K562 (cell line): ENCODE measurements around the gene TAS2R13. TPM values are rescaled to one million over a fixed set of nuclear protein-coding genes. Genes with fewer than 3 reads are reported as not detected.

Source experiments
- ATAC-seq: fragments of 200-7000 bp; cut with Tn5 transposase; 3 replicates; pipeline ENCODE4 v1.9.1; 2020; ENCODE audit warnings: moderate library complexity
- BruUV-seq: library from RNA; stranded (reverse); fragments of 400-500 nt; replicated peaks from 2 replicates; lab custom pipeline; 2021; lab: Mats Ljungman, UMichigan
- CTCF ChIA-PET: fragments of 300-600 bp; formaldehyde crosslinking; extraction: SDS; loops from one replicate; lab custom pipeline; 2021; ENCODE audit warnings: low intra/inter-chr PET ratio; lab: Yijun Ruan, JAX
- POLR2A ChIA-PET: fragments of 300-600, 350-650 bp; sonication (Branson Sonifier 250); formaldehyde crosslinking; extraction: SDS; loops from one replicate; lab custom pipeline; 2021; ENCODE audit warnings: antibody characterized with exemption, inconsistent platforms; lab: Yijun Ruan, JAX
- DNase-seq, 4 experiments: peaks; one replicate each; pipeline versions ENCODE4 v3.0.0 to v3.0.0-alpha.2; 2011 to 2018; ENCODE audit warnings: low spot score in 3 of 4, mixed read lengths in 3 of 4; ENCODE audit errors: extremely low read depth in 1 of 4
- FAIRE-seq: peaks from 2 replicates; lab custom pipeline; 2011; peaks lifted over from hg19 to GRCh38; lab: Jason Lieb, UNC
- H2AFZ ChIP-seq: 2 replicates; pipeline ENCODE4 v1.6.0; 2011; ENCODE audit warnings: low read depth, low read length, control low read depth, inconsistent platforms
- H3K27ac ChIP-seq: fragments of 200-600 bp; 3 replicates; pipeline ENCODE4 v1.8.0; 2011; ENCODE audit warnings: low read depth, mild to moderate bottlenecking, control low read depth, inconsistent platforms, low read length, moderate library complexity, mixed read lengths; ENCODE audit errors: extremely low read depth
- H3K27me3 ChIP-seq, 2 experiments: fragments of 300-600 bp in 1 of 2; 2 replicates in 1 of 2; 3 replicates in 1 of 2; pipeline versions ENCODE4 v1.6.0 to v1.8.0; 2011; ENCODE audit warnings: inconsistent platforms in 2 of 2, low read length in 2 of 2, mild to moderate bottlenecking in 1 of 2, mixed read lengths in 1 of 2, moderate library complexity in 1 of 2; ENCODE audit not compliant: control insufficient read depth in 2 of 2, insufficient read depth in 2 of 2
- H3K36me3 ChIP-seq: fragments of 300-600 bp; 3 replicates; pipeline ENCODE4 v1.8.0; 2011; ENCODE audit warnings: mild to moderate bottlenecking, low read length, inconsistent platforms; ENCODE audit not compliant: control insufficient read depth, insufficient read depth
- H3K4me1 ChIP-seq, 2 experiments: fragments of 200-600 bp in 1 of 2; replicated peaks in 1 of 2; 2 replicates in 1 of 2; 3 replicates in 1 of 2; pipeline versions ENCODE4 v1.5.1 to v1.8.0; 2011; ENCODE audit warnings: inconsistent platforms in 2 of 2, low read length in 2 of 2, mild to moderate bottlenecking in 1 of 2, mixed read lengths in 1 of 2, moderate library complexity in 1 of 2; ENCODE audit not compliant: control insufficient read depth in 2 of 2, insufficient read depth in 2 of 2
- H3K4me2 ChIP-seq: 2 replicates; pipeline ENCODE4 v1.6.1; 2011; ENCODE audit warnings: low read length, control low read depth, inconsistent platforms, mixed read lengths; ENCODE audit not compliant: insufficient read depth
- H3K4me3 ChIP-seq: fragments of 200-600 bp; sonication (generic), shearing (Covaris generic); 2 replicates; pipeline ENCODE4 v1.5.1; 2016; ENCODE audit warnings: control low read depth, inconsistent platforms
- H3K79me2 ChIP-seq: fragments of 200-600 bp; 3 replicates; pipeline ENCODE4 v1.8.0; 2011; ENCODE audit warnings: low read length, inconsistent platforms; ENCODE audit not compliant: control insufficient read depth, insufficient read depth
- H3K9ac ChIP-seq, 2 experiments: 2 replicates each; pipeline versions ENCODE4 v1.6.0 to v1.6.1; 2011; ENCODE audit warnings: low read depth in 2 of 2, low read length in 2 of 2, control low read depth in 1 of 2, inconsistent platforms in 1 of 2, mild to moderate bottlenecking in 1 of 2, mixed read lengths in 1 of 2; ENCODE audit not compliant: insufficient read depth in 1 of 2
- H3K9me1 ChIP-seq: one replicate; pipeline ENCODE4 v1.6.0; 2011; ENCODE audit warnings: inconsistent platforms, mild to moderate bottlenecking, low read length, moderate library complexity; ENCODE audit not compliant: control insufficient read depth, insufficient read depth
- H3K9me3 ChIP-seq: replicated peaks from 2 replicates; pipeline ENCODE4 v1.5.1; 2011; ENCODE audit warnings: low read depth, low read length, inconsistent platforms; ENCODE audit not compliant: control insufficient read depth, insufficient read depth
- H4K20me1 ChIP-seq: replicated peaks from 2 replicates; pipeline ENCODE4 v1.6.1; 2011; ENCODE audit warnings: low read length, inconsistent platforms, mixed read lengths; ENCODE audit not compliant: control insufficient read depth, insufficient read depth
- BRD9 ChIP-seq: fragments of 450-650 bp; IDR thresholded peaks from 2 replicates; pipeline ENCODE4 v1.6.1; 2018; ENCODE audit warnings: low read depth; ENCODE audit not compliant: partially characterized antibody
- CBFA2T2 ChIP-seq: fragments of 450-650 bp; conservative IDR thresholded peaks from 2 replicates; pipeline ENCODE4 v1.6.1; 2017; ENCODE audit warnings: mild to moderate bottlenecking
- CTCF ChIP-seq, 3 experiments: IDR thresholded peaks in 2 of 3; conservative IDR thresholded peaks in 1 of 3; 2 replicates each; pipeline ENCODE4 v1.5.1; 2011 to 2012; ENCODE audit warnings: low read length in 3 of 3, mild to moderate bottlenecking in 3 of 3, control low read depth in 2 of 3, improper control_type of control experiment in 1 of 3, inconsistent platforms in 1 of 3, low read depth in 1 of 3, mixed read lengths in 1 of 3, moderate library complexity in 1 of 3; ENCODE audit not compliant: insufficient read depth in 2 of 3
- FIP1L1 ChIP-seq: fragments of 200-400 bp; formaldehyde crosslinking; IDR thresholded peaks from 2 replicates; pipeline ENCODE4 v1.6.1; 2018; ENCODE audit warnings: mild to moderate bottlenecking, low read depth, low read length; ENCODE audit not compliant: poor library complexity, severe bottlenecking
- MCM5 ChIP-seq: fragments of 450-650 bp; IDR thresholded peaks from 2 replicates; pipeline ENCODE4 v1.6.1; 2016; ENCODE audit warnings: low read depth
- NCOA4 ChIP-seq: fragments of 450-650 bp; IDR thresholded peaks from 2 replicates; pipeline ENCODE4 v1.6.1; 2018; ENCODE audit warnings: mild to moderate bottlenecking; ENCODE audit not compliant: partially characterized antibody
- NCOR1 ChIP-seq: fragments of 450-650 bp; IDR thresholded peaks from 2 replicates; pipeline ENCODE4 v1.6.1; 2016; ENCODE audit warnings: mild to moderate bottlenecking, moderate library complexity
- PHF20 ChIP-seq: fragments of 450-650 bp; IDR thresholded peaks from 2 replicates; pipeline ENCODE4 v1.6.1; 2018; ENCODE audit not compliant: partially characterized antibody
- PTTG1 ChIP-seq: fragments of 450-650 bp; IDR thresholded peaks from 2 replicates; pipeline ENCODE4 v1.6.1; 2016; ENCODE audit warnings: low read depth, mild to moderate bottlenecking, missing genetic modification characterization, missing compliant biosample characterization
- RNF2 ChIP-seq: sonication (generic); IDR thresholded peaks from 2 replicates; pipeline ENCODE4 v1.6.1; 2016
- RUNX1 ChIP-seq: sonication (generic); IDR thresholded peaks from 2 replicates; pipeline ENCODE4 v1.6.1; 2016; ENCODE audit warnings: antibody characterized with exemption, low read depth
- SNRNP70 ChIP-seq: fragments of 200-400 bp; formaldehyde crosslinking; optimal IDR thresholded peaks from 2 replicates; pipeline ENCODE3; 2017; ENCODE audit warnings: low read depth, low read length
- SREBF1 ChIP-seq: fragments of 150-350 bp; IDR thresholded peaks from 2 replicates; pipeline ENCODE4 v1.6.1; 2014; ENCODE audit warnings: antibody characterized with exemption, low read depth, low read length, borderline replicate concordance
- STAT6 ChIP-seq: sonication (generic); formaldehyde crosslinking; IDR thresholded peaks from 2 replicates; pipeline ENCODE4 v1.8.1; 2023; ENCODE audit warnings: mild to moderate bottlenecking, missing genetic modification reagents
- SUPT5H ChIP-seq: fragments of 450-650 bp; IDR thresholded peaks from 2 replicates; pipeline ENCODE4 v1.6.1; 2016
- WHSC1 ChIP-seq: IDR thresholded peaks from one replicate; pipeline ENCODE4 v1.6.1; 2012; ENCODE audit warnings: low read length, control low read depth, inconsistent platforms
- ZKSCAN8 ChIP-seq: fragments of 200-800 bp; sonication (Bioruptor generic); IDR thresholded peaks from 2 replicates; pipeline ENCODE4 v1.6.1; 2016; ENCODE audit warnings: missing genetic modification characterization, missing compliant biosample characterization
- ZNF224 ChIP-seq: sonication (generic); formaldehyde crosslinking; IDR thresholded peaks from 2 replicates; pipeline ENCODE4 v1.8.0; 2022; ENCODE audit warnings: mild to moderate bottlenecking, missing genetic modification reagents
- ZNF280A ChIP-seq: fragments of 450-650 bp; IDR thresholded peaks from 2 replicates; pipeline ENCODE4 v1.6.1; 2018; ENCODE audit warnings: mild to moderate bottlenecking, low read depth; ENCODE audit not compliant: partially characterized antibody
- ZNF766 ChIP-seq: fragments of 200-800 bp; sonication (Bioruptor generic); conservative IDR thresholded peaks from 2 replicates; pipeline ENCODE4 v1.6.1; 2016; ENCODE audit warnings: missing genetic modification characterization, missing compliant biosample characterization
- WGBS: fragments of 100-300 bp; shearing (Covaris generic); methylation state at CpG from one replicate; pipeline ENCODE4 v1.1.6; 2016; ENCODE audit warnings: low coverage, mixed read lengths; ENCODE audit not compliant: insufficient coverage; ENCODE audit errors: missing lambda C conversion rate; 5-methylcytosine and 5-hydroxymethylcytosine counted together
- in situ Hi-C: fragments of 300-500 bp; cut with MboI; formaldehyde crosslinking; loops from 4 replicates; pipeline ENCODE4 v1.15.0; 2018; ENCODE audit warnings: inconsistent platforms, mixed read lengths
- intact Hi-C: fragments of 100-400 bp; cut with micrococcal nuclease; formaldehyde crosslinking; loops from 2 replicates; pipeline ENCODE4 v1.14.2; 2022
- polyA plus RNA-seq, 8 experiments: library from polyadenylated mRNA; depleted of rRNA in 4 of 8; stranded (reverse) in 5 of 8; unstranded in 3 of 8; fragments of >200 nt; fragmentation: Nextera tagmentation in 2 of 8; fragmentation: Illumina TruSeq in 1 of 8; extraction: Ambion mirVana in 2 of 8; extraction: Trizol in 1 of 8; gene quantifications; 2 replicates each; pipeline versions ENCODE4 v1.2.1 to v1.2.3, GENCODE V29; 2011 to 2014; ENCODE audit warnings: inconsistent platforms in 1 of 8, missing spikeins in 1 of 8
- total RNA-seq, 7 experiments: library from RNA; depleted of rRNA in 6 of 7; stranded (reverse); fragments of >200 nt in 6 of 7; fragmentation: Illumina TruSeq in 2 of 7; extraction: Trizol in 2 of 7; gene quantifications; 2 replicates each; pipeline versions ENCODE4 v1.2.1 to v1.2.3, GENCODE V29; 2011 to 2021; ENCODE audit warnings: low replicate concordance in 1 of 7

The TAS2R13 gene
- total and polyA plus RNA-seq, 9 of the 15 experiments (the other 6 are each of a cell fraction or from before 2014, with no cell fraction given): 0.07 to 1.4 (median 0.52) TPM; not detected in 3

- DNase-seq (peak in 3 of 4 experiments; percentile 3 to 38 (median 25)), ATAC-seq (peak; percentile 72), FAIRE-seq (peak; percentile 26)
- Histone ChIP-seq H4K20me1 (no peaks in the 10 kb centered on the region), H3K9me3 (no peaks in the 10 kb centered on the region), H3K4me2 (no peak overlapping the region), H3K79me2 (no peaks in the 10 kb centered on the region), H2AFZ (no peak overlapping the region), H3K27ac (no peak overlapping the region), H3K4me3 (no peak overlapping the region), H3K4me1 (no peaks in the 10 kb centered on the region; a peak in 1 of 5 replicates), H3K9ac (no peak overlapping the region), H3K9me1 (no peaks in the 10 kb centered on the region), H3K36me3 (no peaks in the 10 kb centered on the region), H3K27me3 (no peaks in the 10 kb centered on the region)
- in situ Hi-C loops (no loop called here), intact Hi-C loops (no loop called here)
- CTCF ChIA-PET: no interaction called here
- WGBS: 10% methylated on average over 1 of the region's 1 CpG
- POLR2A ChIA-PET: no interaction called here
- BruUV-seq: no TSS peak
- no peak for TF ChIP-seq SREBF1
- TF ChIP-seq NCOA4: no peak
- no peak for TF ChIP-seq STAT6 (CRISPR knock-in tag)
- TF ChIP-seq RNF2: no peak
- TF ChIP-seq ZKSCAN8 (CRISPR knock-in tag): peak; percentile 83; the same call in 1 of the 2 replicates
- TF ChIP-seq FIP1L1: no peak
- TF ChIP-seq ZNF280A: no peak
- TF ChIP-seq RUNX1: no peak
- TF ChIP-seq CTCF (IDR thresholded peaks at IDR 0.05 in 2 of 3, conservative IDR thresholded peaks at IDR 0.05 in 1 of 3; ENCODE audit: insufficient read depth in 2 of 3, low read depth in 1 of 3, low read length in 3 of 3): peak in 2 of 3 experiments; percentile 22 to 32; a peak in 2 of 6 replicates
- TF ChIP-seq SUPT5H: no peak
- no peak for TF ChIP-seq ZNF766
- TF ChIP-seq NCOR1: no peak
- no peak for TF ChIP-seq MCM5
- TF ChIP-seq BRD9: no peak
- no peak for TF ChIP-seq ZNF224 (CRISPR knock-in tag)
- no peak for TF ChIP-seq WHSC1
- no peak for TF ChIP-seq PHF20
- TF ChIP-seq CBFA2T2: 0 out of 2 replicates have a peak, but pooled peaks have one; percentile 9
- no peak for TF ChIP-seq SNRNP70
- TF ChIP-seq PTTG1: no peak
These were observed 7.9 kb downstream of the TAS2R13 start for GRCh38 chr12:10901427-10901826.
